GM12892 (cell line): ENCODE data around the gene GIN1. TPM values are rescaled to one million over a fixed set of nuclear protein-coding genes. Genes with fewer than 3 reads are reported as not detected.
"Not testable (repeated sequence)": the region's sequence is repeated elsewhere in the genome, so short reads cannot be mapped to it uniquely, and the experiment has no call there.

Experiments used
- DNase-seq: peaks from one replicate; pipeline ENCODE4 v3.0.0; 2011; ENCODE audit not compliant: insufficient read length
- FAIRE-seq: peaks from 2 replicates; lab custom pipeline; 2011; peaks lifted over from hg19 to GRCh38; lab: Jason Lieb, UNC
- POLR2A ChIP-seq: IDR thresholded peaks from 2 replicates; pipeline ENCODE4 v1.6.1; 2011; ENCODE audit warnings: low read depth, low read length, control low read depth
- POLR2AphosphoS5 ChIP-seq: IDR thresholded peaks from 2 replicates; pipeline ENCODE4 v1.6.1; 2011; ENCODE audit warnings: low read depth, low read length, control low read depth
- TAF1 ChIP-seq: IDR thresholded peaks from 2 replicates; pipeline ENCODE4 v1.6.1; 2011; ENCODE audit warnings: low read depth, mild to moderate bottlenecking, control low read depth, low read length, borderline replicate concordance
- polyA plus RNA-seq: library from polyadenylated mRNA; unstranded; fragments of >200 nt; gene quantifications from one replicate; pipeline ENCODE4 v1.2.1, GENCODE V29; 2012; ENCODE audit warnings: missing spikeins, inconsistent platforms; ENCODE audit not compliant: missing spikeins

Gene GIN1
- 3.2 TPM for polyA plus RNA-seq

- DNase-seq: peak; percentile 33
- TF ChIP-seq POLR2A (peak; percentile 87), TAF1 (peak; percentile 63; the same call in 1 of the 2 replicates), POLR2AphosphoS5 (peak; percentile 87; the same call in 1 of the 2 replicates)
- FAIRE-seq: peak; percentile 99
Observed at GRCh38 chr5:103119765-103120606, at the start of gene GIN1, which contains the start of gene PPIP5K2. GIN1 (minus strand) TSS chr5:103120138; CDS start chr5:103108707, 11,431 bp downstream. PPIP5K2 (plus strand) TSS chr5:103120301; CDS start chr5:103129590, 9,289 bp downstream.

- no peak for TF ChIP-seq POLR2A
- no peak for TF ChIP-seq TAF1
- no peak for TF ChIP-seq POLR2AphosphoS5
- FAIRE-seq: no peak
- DNase-seq: no peak
Observed at GRCh38 chr5:103166706-103167105, 46.8 kb upstream of the GIN1 start.

DNA sequence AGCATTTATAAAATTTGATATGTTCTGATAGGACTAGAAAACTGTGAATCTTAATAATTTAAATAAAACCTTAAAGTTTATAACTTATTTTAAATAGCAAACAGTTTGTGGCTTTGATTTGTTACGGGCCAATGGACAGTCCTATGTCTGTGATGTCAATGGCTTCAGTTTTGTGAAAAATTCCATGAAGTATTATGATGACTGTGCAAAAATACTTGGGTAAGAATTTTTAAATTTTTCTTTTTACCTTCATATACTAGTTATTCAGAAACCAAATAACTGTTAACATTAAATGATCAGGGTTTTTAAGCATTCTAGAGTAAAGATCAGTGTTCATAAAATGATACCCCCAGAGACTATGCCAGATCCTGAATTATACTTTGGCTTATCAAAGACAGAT is 31.2 kb upstream of the GIN1 start:
- TF ChIP-seq TAF1 (no peak), POLR2A (no peak)
- FAIRE-seq: no peak
- no peak for DNase-seq

- no peak for TF ChIP-seq POLR2A
- no peak for TF ChIP-seq TAF1
- no peak for TF ChIP-seq POLR2AphosphoS5
- no peak for DNase-seq
- FAIRE-seq: no peak
Observed at GRCh38 chr5:103148213-103148612, 28.3 kb upstream of the GIN1 start.

DNA sequence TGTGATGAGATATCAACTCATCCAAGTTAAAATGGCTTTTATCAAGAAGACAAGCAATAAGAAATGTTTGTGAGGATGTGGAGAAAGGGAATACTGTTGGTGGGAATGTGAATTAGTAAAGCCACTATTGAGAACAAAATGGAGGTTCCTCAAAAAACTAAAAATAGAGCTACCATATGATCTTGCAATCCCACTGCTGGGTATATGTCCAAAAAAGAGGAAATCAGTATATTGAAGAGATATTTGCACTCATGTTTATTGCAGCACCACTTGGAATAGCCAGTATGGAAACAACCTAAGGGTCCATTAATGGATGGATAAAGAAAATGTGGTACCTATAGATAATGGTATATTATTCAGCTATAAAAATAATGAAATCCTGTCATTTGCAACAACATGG is 25.3 kb upstream of the GIN1 start:
- FAIRE-seq (no peak), DNase-seq (no peak)

GRCh38 chr5:103142132-103142531 is 22.2 kb upstream of the GIN1 start:
- FAIRE-seq: not testable (repeated sequence)

More for the DNA sequence above, 25.3 kb upstream of the GIN1 start:
- TF ChIP-seq POLR2AphosphoS5 (no peak), TAF1 (no peak), POLR2A (no peak)

DNA sequence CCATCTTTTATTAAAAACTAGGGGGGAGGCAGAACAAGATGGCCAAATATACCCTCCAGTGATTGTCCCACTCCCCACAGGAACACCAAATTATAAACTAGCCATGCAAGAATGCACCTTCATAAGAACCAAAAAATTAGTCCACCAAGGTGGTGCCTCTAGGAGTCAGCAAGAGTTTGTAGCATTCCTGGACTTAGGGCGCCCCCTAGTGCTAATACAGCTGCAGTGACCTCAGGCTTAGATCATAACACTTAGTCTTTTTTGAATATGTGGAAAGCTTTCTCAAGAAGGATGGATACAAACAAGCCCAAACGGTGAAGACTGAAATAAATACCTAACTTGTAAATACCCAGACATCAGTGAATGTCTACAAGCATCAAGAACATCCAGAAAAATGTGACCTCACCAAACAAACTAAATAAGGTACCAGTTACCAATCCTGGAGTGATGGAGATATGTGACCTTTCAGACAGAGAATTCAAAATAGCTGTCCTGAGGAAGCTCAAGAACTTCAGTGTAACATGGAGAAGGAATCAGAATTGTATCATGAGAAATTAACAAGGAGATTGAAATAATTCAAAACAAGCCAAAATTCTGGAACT is 19.4 kb upstream of the GIN1 start:
- no peak for TF ChIP-seq TAF1
- no peak for TF ChIP-seq POLR2AphosphoS5
- no peak for TF ChIP-seq POLR2A
- peak; percentile 34 for DNase-seq
- peak; percentile 97 for FAIRE-seq

More at GRCh38 chr5:103142132-103142531, 22.2 kb upstream of the GIN1 start:
- not testable (repeated sequence) for DNase-seq

DNA sequence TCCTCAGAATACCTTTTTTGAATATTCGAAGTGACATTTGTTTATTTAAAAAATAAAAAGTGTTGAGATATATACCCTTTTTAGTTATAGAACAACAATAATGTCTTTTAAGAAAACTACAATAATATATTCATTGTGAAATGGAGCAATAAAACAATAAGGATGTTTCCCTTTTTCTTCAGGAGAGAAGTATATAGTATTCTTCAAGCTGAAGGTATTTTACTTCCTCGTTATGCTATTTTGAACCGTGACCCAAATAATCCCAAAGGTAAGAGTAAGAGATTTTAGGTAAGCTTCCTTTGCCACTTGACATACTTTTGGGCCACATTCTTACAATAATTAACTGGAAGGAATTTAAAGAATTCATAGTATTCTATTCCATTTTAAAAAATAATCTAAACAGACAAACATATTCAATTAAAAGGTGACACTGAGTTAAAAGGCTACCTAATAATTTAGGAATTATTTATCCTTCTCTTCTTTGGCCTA is 18.3 kb upstream of the GIN1 start:
- DNase-seq (no peak), FAIRE-seq (no peak)
- TF ChIP-seq POLR2A: no peak
- TF ChIP-seq TAF1: no peak
- no peak for TF ChIP-seq POLR2AphosphoS5

GRCh38 chr5:103135461-103135860 is 15.5 kb upstream of the GIN1 start:
- no peak for DNase-seq
- no peak for FAIRE-seq
- no peak for TF ChIP-seq POLR2A
- TF ChIP-seq POLR2AphosphoS5: no peak
- no peak for TF ChIP-seq TAF1

DNA sequence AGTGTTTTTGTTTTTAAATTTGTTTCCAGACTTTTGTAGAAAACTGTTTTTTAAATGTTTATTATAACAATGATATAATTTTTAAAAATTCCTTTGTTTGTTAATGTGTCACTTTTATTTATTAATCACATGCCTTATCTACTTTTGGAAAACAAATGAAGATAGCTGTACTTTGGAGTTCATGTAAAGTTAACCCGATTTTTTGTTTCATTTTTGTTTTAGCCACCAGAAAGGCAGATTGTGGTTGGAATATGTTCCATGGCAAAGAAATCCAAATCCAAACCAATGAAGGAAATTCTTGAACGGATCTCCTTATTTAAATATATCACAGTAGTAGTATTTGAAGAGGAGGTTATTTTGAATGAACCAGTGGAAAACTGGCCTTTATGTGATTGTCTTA is 13.3 kb upstream of the GIN1 start:
- no peak for DNase-seq
- FAIRE-seq: no peak
- no peak for TF ChIP-seq TAF1
- no peak for TF ChIP-seq POLR2A
- no peak for TF ChIP-seq POLR2AphosphoS5

- FAIRE-seq (no peak), DNase-seq (no peak)
- TF ChIP-seq POLR2A (no peak), POLR2AphosphoS5 (no peak), TAF1 (no peak)
Observed at GRCh38 chr5:103132684-103133083, 12.7 kb upstream of the GIN1 start.

DNA sequence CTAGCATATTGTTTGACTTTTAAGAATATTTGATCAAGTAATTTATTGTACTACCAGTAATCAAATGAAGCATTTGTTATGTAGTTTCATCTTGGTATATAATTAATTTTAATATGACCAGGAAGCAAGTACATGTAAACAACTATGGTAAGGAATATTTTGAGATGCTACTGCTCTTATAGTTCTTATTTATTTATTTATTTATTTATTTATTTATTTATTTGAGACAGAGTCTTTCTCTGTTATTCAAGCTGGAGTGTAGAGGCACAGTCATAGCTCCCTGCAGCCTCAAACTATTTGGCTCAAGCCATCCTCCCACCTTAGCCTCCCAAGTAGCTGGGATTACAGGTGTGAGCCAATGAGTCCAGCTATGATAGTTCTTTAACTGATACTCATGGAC is 8.3 kb upstream of the GIN1 start:
- no peak for FAIRE-seq
- no peak for TF ChIP-seq TAF1
- no peak for TF ChIP-seq POLR2AphosphoS5
- no peak for DNase-seq
